ENCODE results near the gene BAMBI.

BAMBI gene

DNA sequence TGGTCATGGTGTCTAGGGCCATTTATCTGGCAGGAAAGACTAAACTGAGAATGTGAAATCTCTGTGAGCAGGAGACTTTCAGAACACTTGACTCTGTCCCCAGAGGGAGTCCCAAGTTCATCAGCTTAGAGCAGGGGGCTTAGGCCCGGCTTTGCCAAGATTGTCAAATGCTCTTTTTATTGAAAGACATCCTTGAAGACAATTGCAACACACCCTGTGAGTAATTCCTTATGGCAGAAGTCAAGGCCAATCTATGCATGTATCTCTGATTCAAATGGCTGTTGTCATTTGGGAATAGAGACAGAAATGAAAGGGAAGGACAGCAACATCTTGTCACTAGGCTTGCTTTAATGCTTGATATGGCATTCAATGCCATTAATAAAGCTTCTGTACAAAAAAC lies 33.7 kb downstream of the BAMBI start:
- no peak overlapping the region for H3K4me3 ChIP-seq (ENCODE audit: low read depth, low read length)
- H3K27ac ChIP-seq (ENCODE audit: extremely low read depth, low read depth, low read length): no peak overlapping the region
- H3K9me3 ChIP-seq (ENCODE audit: control insufficient read depth, insufficient read depth, low read depth, low read length): no peaks in the 10 kb centered on the region
- peaks cover 15% of the 10 kb centered on the region for H3K4me1 ChIP-seq (ENCODE audit: control insufficient read depth, insufficient read depth, low read length)
- H3K36me3 ChIP-seq (ENCODE audit: control insufficient read depth in 2 of 2, insufficient read depth in 1 of 2, low read length in 2 of 2): no peaks in the 10 kb centered on the region
- POLR2A ChIA-PET: no interaction called here
- TF ChIP-seq SCRT1 (tag by site-specific recombination; IDR thresholded peaks at IDR 0.05; ENCODE audit: borderline replicate concordance): no peak
- TF ChIP-seq, protein P1, sequence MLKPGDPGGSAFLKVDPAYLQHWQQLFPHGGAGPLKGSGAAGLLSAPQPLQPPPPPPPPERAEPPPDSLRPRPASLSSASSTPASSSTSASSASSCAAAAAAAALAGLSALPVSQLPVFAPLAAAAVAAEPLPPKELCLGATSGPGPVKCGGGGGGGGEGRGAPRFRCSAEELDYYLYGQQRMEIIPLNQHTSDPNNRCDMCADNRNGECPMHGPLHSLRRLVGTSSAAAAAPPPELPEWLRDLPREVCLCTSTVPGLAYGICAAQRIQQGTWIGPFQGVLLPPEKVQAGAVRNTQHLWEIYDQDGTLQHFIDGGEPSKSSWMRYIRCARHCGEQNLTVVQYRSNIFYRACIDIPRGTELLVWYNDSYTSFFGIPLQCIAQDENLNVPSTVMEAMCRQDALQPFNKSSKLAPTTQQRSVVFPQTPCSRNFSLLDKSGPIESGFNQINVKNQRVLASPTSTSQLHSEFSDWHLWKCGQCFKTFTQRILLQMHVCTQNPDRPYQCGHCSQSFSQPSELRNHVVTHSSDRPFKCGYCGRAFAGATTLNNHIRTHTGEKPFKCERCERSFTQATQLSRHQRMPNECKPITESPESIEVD (tag by site-specific recombination; IDR thresholded peaks at IDR 0.05): no peak
- TF ChIP-seq ZNF624 (tag by site-specific recombination; IDR thresholded peaks at IDR 0.05): no peak
- no peak for TF ChIP-seq ZNF747 (tag by site-specific recombination; IDR thresholded peaks at IDR 0.05)
- TF ChIP-seq ZEB2 (tag by site-specific recombination; IDR thresholded peaks at IDR 0.05): no peak
- TF ChIP-seq ZNF600 (tag by site-specific recombination; IDR thresholded peaks at IDR 0.05): no peak
- TF ChIP-seq, protein P2, sequence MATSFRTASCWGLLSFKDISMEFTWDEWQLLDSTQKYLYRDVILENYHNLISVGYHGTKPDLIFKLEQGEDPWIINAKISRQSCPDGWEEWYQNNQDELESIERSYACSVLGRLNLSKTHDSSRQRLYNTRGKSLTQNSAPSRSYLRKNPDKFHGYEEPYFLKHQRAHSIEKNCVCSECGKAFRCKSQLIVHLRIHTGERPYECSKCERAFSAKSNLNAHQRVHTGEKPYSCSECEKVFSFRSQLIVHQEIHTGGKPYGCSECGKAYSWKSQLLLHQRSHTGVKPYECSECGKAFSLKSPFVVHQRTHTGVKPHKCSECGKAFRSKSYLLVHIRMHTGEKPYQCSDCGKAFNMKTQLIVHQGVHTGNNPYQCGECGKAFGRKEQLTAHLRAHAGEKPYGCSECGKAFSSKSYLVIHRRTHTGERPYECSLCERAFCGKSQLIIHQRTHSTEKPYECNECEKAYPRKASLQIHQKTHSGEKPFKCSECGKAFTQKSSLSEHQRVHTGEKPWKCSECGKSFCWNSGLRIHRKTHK (tag by site-specific recombination; IDR thresholded peaks at IDR 0.05): no peak
- TF ChIP-seq, protein P3, sequence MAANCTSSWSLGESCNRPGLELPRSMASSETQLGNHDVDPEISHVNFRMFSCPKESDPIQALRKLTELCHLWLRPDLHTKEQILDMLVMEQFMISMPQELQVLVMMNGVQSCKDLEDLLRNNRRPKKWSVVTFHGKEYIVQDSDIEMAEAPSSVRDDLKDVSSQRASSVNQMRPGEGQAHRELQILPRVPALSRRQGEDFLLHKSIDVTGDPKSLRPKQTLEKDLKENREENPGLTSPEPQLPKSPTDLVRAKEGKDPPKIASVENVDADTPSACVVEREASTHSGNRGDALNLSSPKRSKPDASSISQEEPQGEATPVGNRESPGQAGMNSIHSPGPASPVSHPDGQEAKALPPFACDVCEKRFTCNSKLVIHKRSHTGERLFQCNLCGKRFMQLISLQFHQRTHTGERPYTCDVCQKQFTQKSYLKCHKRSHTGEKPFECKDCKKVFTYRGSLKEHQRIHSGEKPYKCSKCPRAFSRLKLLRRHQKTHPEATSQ (tag by site-specific recombination; IDR thresholded peaks at IDR 0.05): no peak
- TF ChIP-seq, protein P4, sequence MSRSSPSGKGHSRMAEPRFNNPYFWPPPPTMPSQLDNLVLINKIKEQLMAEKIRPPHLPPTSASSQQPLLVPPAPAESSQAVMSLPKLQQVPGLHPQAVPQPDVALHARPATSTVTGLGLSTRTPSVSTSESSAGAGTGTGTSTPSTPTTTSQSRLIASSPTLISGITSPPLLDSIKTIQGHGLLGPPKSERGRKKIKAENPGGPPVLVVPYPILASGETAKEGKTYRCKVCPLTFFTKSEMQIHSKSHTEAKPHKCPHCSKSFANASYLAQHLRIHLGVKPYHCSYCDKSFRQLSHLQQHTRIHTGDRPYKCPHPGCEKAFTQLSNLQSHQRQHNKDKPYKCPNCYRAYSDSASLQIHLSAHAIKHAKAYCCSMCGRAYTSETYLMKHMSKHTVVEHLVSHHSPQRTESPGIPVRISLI (tag by site-specific recombination; IDR thresholded peaks at IDR 0.05): no peak
- TF ChIP-seq ZNF341 (tag by site-specific recombination; IDR thresholded peaks at IDR 0.05; ENCODE audit: low read depth): no peak
- TF ChIP-seq ZNF112 (tag by site-specific recombination; IDR thresholded peaks at IDR 0.05): no peak
- TF ChIP-seq ZNF266 (tag by site-specific recombination; IDR thresholded peaks at IDR 0.05; ENCODE audit: low read depth): no peak
- TF ChIP-seq ZBTB7A (tag by site-specific recombination; IDR thresholded peaks at IDR 0.05; ENCODE audit: low read depth): no peak
- TF ChIP-seq ZBTB17 (tag by site-specific recombination; IDR thresholded peaks at IDR 0.05): no peak
- no peak for TF ChIP-seq ZBTB48 (tag by site-specific recombination; IDR thresholded peaks at IDR 0.05)
- TF ChIP-seq, protein P5, sequence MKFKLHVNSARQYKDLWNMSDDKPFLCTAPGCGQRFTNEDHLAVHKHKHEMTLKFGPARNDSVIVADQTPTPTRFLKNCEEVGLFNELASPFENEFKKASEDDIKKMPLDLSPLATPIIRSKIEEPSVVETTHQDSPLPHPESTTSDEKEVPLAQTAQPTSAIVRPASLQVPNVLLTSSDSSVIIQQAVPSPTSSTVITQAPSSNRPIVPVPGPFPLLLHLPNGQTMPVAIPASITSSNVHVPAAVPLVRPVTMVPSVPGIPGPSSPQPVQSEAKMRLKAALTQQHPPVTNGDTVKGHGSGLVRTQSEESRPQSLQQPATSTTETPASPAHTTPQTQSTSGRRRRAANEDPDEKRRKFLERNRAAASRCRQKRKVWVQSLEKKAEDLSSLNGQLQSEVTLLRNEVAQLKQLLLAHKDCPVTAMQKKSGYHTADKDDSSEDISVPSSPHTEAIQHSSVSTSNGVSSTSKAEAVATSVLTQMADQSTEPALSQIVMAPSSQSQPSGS (tag by site-specific recombination; IDR thresholded peaks at IDR 0.05; ENCODE audit: low read depth): no peak
- TF ChIP-seq ZNF585B (tag by site-specific recombination; IDR thresholded peaks at IDR 0.05): no peak
- no peak for TF ChIP-seq BCL11B (tag by site-specific recombination; IDR thresholded peaks at IDR 0.05; ENCODE audit: low read depth)
- no peak for TF ChIP-seq SP3 (tag by site-specific recombination; IDR thresholded peaks at IDR 0.05)
- CTCF ChIA-PET: interaction anchor here (0.6 kb wide), 1 partner anchor 15 kb away, joined by 5 read pairs; no protein-coding TSS in a partner anchor

DNA sequence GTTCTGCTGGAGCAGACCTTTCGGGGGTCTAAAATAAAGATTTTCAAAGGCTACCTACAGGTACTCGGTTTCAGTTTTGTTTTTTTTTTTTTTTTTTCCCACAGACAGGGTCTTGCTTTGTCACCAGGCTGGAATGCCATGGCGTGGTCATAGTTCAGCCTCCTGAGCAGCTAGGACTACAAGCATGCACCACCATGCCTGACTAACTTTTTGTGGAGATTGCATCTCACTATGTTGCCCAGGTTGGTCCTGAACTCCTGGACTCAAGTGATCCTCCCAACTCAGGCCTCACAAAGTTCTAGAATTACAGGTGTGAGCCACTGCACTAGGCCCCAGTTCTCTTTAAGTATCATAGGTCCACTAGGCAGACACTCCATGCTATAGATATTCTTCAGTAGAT lies 34.5 kb downstream of the BAMBI start:
- POLR2A ChIA-PET: no interaction called here
- no peaks in the 10 kb centered on the region for H3K9me3 ChIP-seq (ENCODE audit: control insufficient read depth, insufficient read depth, low read depth, low read length)
- TF ChIP-seq, protein P6, sequence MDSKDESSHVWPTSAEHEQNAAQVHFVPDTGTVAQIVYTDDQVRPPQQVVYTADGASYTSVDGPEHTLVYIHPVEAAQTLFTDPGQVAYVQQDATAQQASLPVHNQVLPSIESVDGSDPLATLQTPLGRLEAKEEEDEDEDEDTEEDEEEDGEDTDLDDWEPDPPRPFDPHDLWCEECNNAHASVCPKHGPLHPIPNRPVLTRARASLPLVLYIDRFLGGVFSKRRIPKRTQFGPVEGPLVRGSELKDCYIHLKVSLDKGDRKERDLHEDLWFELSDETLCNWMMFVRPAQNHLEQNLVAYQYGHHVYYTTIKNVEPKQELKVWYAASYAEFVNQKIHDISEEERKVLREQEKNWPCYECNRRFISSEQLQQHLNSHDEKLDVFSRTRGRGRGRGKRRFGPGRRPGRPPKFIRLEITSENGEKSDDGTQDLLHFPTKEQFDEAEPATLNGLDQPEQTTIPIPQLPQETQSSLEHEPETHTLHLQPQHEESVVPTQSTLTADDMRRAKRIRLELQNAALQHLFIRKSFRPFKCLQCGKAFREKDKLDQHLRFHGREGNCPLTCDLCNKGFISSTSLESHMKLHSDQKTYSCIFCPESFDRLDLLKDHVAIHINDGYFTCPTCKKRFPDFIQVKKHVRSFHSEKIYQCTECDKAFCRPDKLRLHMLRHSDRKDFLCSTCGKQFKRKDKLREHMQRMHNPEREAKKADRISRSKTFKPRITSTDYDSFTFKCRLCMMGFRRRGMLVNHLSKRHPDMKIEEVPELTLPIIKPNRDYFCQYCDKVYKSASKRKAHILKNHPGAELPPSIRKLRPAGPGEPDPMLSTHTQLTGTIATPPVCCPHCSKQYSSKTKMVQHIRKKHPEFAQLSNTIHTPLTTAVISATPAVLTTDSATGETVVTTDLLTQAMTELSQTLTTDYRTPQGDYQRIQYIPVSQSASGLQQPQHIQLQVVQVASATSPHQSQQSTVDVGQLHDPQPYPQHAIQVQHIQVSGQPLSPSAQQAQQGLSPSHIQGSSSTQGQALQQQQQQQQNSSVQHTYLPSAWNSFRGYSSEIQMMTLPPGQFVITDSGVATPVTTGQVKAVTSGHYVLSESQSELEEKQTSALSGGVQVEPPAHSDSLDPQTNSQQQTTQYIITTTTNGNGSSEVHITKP (tag by site-specific recombination; IDR thresholded peaks at IDR 0.05): no peak
- TF ChIP-seq ZNF350 (tag by site-specific recombination; IDR thresholded peaks at IDR 0.05) (no peak), RBAK (tag by site-specific recombination; IDR thresholded peaks at IDR 0.05) (no peak), ZNF660 (tag by site-specific recombination; IDR thresholded peaks at IDR 0.05) (no peak)
- TF ChIP-seq, protein P1 (tag by site-specific recombination; IDR thresholded peaks at IDR 0.05): no peak
- CTCF ChIA-PET: no interaction called here
- peaks cover 15% of the 10 kb centered on the region for H3K4me1 ChIP-seq (ENCODE audit: control insufficient read depth, insufficient read depth, low read length)
- no peak overlapping the region for H3K4me3 ChIP-seq (ENCODE audit: low read depth, low read length)
- H3K27ac ChIP-seq (ENCODE audit: extremely low read depth, low read depth, low read length): no peak overlapping the region
- H3K36me3 ChIP-seq (ENCODE audit: control insufficient read depth in 2 of 2, insufficient read depth in 1 of 2, low read length in 2 of 2): no peaks in the 10 kb centered on the region
